ENCODE results near the gene C1orf226. TPM values are rescaled to one million over a fixed set of nuclear protein-coding genes. Genes with fewer than 3 reads are reported as not detected.

C1orf226 gene
- total and polyA plus RNA-seq, 4 donors: 2.1 to 7.9 (median 2.4) TPM

DNA sequence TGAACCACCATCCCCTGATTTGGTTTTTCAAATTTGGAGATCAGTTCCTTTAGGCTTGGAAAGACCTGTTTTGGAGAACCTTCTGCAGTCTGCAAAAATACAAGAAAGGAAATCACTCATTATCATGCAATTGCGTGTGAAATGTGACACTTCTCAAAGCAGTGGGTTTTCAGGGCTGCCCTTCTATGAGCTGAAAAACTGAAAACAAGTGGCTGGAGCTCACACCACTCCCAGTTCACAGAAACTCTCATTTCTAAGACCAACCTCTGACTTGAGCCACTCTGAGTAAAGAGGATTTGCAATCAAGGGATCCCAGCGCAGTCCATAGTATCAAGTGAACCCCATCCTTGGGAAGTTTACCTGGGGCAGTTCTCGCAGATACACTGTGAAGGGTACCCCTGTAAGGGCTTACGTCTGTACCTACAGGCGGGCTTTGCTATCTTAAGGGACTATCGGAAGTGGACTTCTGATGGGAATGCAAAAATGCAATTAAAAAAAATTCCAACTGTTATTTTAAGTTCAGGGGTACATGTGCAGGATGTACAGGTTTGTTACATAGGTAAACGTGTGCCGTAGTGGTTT, 17.6 kb downstream of the C1orf226 start:
- DNase-seq (no peak), ATAC-seq (ENCODE audit: insufficient read depth, low FRiP score) (no peak)
- 85 to 92% methylated on average over 8 of the region's 8 CpGs for WGBS, 2 donors
- TF ChIP-seq, protein P1, sequence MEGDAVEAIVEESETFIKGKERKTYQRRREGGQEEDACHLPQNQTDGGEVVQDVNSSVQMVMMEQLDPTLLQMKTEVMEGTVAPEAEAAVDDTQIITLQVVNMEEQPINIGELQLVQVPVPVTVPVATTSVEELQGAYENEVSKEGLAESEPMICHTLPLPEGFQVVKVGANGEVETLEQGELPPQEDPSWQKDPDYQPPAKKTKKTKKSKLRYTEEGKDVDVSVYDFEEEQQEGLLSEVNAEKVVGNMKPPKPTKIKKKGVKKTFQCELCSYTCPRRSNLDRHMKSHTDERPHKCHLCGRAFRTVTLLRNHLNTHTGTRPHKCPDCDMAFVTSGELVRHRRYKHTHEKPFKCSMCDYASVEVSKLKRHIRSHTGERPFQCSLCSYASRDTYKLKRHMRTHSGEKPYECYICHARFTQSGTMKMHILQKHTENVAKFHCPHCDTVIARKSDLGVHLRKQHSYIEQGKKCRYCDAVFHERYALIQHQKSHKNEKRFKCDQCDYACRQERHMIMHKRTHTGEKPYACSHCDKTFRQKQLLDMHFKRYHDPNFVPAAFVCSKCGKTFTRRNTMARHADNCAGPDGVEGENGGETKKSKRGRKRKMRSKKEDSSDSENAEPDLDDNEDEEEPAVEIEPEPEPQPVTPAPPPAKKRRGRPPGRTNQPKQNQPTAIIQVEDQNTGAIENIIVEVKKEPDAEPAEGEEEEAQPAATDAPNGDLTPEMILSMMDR (IDR thresholded peaks at IDR 0.05; ENCODE audit: control extremely low read depth, extremely low read depth): no peak
- no peaks in the 10 kb centered on the region for H3K36me3 ChIP-seq (ENCODE audit: control insufficient read depth in 4 of 4, insufficient read depth in 4 of 4, low read length in 4 of 4)
- H3K9me3 ChIP-seq (ENCODE audit: control insufficient read depth in 4 of 4, insufficient read depth in 3 of 4, low read length in 3 of 4): no peaks in the 10 kb centered on the region
- no peaks in the 10 kb centered on the region for H3K27me3 ChIP-seq (ENCODE audit: control insufficient read depth in 3 of 3, insufficient read depth in 3 of 3, low read length in 2 of 3)
- no peak overlapping the region for H3K27ac ChIP-seq (ENCODE audit: low read depth in 1 of 2, low read length in 1 of 2)
- H3K4me1 ChIP-seq (ENCODE audit: control insufficient read depth in 5 of 5, insufficient read depth in 5 of 5, low read length in 5 of 5): peaks cover 0 to 1% (median 0%) of the 10 kb centered on the region in 5 donors
- no peak overlapping the region for H3K9ac ChIP-seq (ENCODE audit: insufficient read depth in 1 of 2, low read length in 2 of 2)
- no peak overlapping the region for H3K4me3 ChIP-seq

DNA sequence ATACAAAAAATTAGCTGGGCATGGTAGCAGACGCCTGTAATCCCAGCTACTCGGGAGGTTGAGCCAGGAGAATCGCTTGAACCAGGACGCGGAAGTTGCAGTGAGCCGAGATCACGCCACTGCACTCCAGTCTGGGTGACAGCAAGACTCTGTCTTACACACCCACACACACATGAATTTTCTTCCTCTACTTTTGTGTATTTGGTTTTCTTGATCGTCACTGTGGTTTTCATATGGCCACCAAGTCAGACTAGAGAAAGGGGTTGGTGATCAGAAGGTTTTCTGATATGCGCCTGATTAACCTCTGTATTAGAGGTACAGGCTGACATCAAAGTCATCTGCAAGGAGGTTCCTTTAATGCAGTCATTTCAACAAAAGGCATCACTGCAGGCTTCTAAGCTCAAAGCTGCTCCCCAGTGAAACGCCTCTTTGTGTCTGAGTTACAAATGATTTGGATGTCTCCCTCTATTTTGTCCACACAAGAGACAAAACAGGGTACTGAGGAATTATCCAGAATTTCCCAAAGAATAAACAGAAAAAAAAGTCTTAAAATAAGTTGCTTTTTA, 19.3 kb downstream of the C1orf226 start:
- no peaks in the 10 kb centered on the region for H3K36me3 ChIP-seq (ENCODE audit: control insufficient read depth in 4 of 4, insufficient read depth in 4 of 4, low read length in 4 of 4)
- H3K4me3 ChIP-seq: no peak overlapping the region
- DNase-seq (no peak), ATAC-seq (ENCODE audit: insufficient read depth, low FRiP score) (no peak)
- WGBS, 2 donors: 92 to 94% methylated on average over 10 of the region's 10 CpGs
- H3K27me3 ChIP-seq (ENCODE audit: control insufficient read depth in 3 of 3, insufficient read depth in 3 of 3, low read length in 2 of 3): no peaks in the 10 kb centered on the region
- no peak overlapping the region for H3K27ac ChIP-seq (ENCODE audit: low read depth in 1 of 2, low read length in 1 of 2)
- no peak overlapping the region for H3K9ac ChIP-seq (ENCODE audit: insufficient read depth in 1 of 2, low read length in 2 of 2)
- H3K4me1 ChIP-seq (ENCODE audit: control insufficient read depth in 5 of 5, insufficient read depth in 5 of 5, low read length in 5 of 5): peaks cover 0 to 1% (median 0%) of the 10 kb centered on the region in 5 donors
- H3K9me3 ChIP-seq (ENCODE audit: control insufficient read depth in 4 of 4, insufficient read depth in 3 of 4, low read length in 3 of 4): no peaks in the 10 kb centered on the region
- TF ChIP-seq, protein P1 (IDR thresholded peaks at IDR 0.05; ENCODE audit: control extremely low read depth, extremely low read depth): no peak

- H3K27me3 ChIP-seq (ENCODE audit: control insufficient read depth in 3 of 3, insufficient read depth in 3 of 3, low read length in 2 of 3): no peaks in the 10 kb centered on the region
- H3K4me3 ChIP-seq: no peak overlapping the region
- H3K27ac ChIP-seq (ENCODE audit: low read depth in 1 of 2, low read length in 1 of 2): no peak overlapping the region
- ATAC-seq (ENCODE audit: insufficient read depth, low FRiP score) (no peak), DNase-seq (no peak)
- H3K4me1 ChIP-seq (ENCODE audit: control insufficient read depth in 5 of 5, insufficient read depth in 5 of 5, low read length in 5 of 5): no peaks in the 10 kb centered on the region
- no peaks in the 10 kb centered on the region for H3K9me3 ChIP-seq (ENCODE audit: control insufficient read depth in 4 of 4, insufficient read depth in 3 of 4, low read length in 3 of 4)
- TF ChIP-seq, protein P1 (IDR thresholded peaks at IDR 0.05; ENCODE audit: control extremely low read depth, extremely low read depth): no peak
- no peak overlapping the region for H3K9ac ChIP-seq (ENCODE audit: insufficient read depth in 1 of 2, low read length in 2 of 2)
- WGBS, 2 donors: 76 to 83% methylated on average over 5 of the region's 5 CpGs
- no peaks in the 10 kb centered on the region for H3K36me3 ChIP-seq (ENCODE audit: control insufficient read depth in 4 of 4, insufficient read depth in 4 of 4, low read length in 4 of 4)
Measured at GRCh38 chr1:162404550-162405160, 23.1 kb downstream of the C1orf226 start.

Measured in lung (tissue), 12 donors.